ENCODE data around the gene COL4A1.

Gene COL4A1

DNA sequence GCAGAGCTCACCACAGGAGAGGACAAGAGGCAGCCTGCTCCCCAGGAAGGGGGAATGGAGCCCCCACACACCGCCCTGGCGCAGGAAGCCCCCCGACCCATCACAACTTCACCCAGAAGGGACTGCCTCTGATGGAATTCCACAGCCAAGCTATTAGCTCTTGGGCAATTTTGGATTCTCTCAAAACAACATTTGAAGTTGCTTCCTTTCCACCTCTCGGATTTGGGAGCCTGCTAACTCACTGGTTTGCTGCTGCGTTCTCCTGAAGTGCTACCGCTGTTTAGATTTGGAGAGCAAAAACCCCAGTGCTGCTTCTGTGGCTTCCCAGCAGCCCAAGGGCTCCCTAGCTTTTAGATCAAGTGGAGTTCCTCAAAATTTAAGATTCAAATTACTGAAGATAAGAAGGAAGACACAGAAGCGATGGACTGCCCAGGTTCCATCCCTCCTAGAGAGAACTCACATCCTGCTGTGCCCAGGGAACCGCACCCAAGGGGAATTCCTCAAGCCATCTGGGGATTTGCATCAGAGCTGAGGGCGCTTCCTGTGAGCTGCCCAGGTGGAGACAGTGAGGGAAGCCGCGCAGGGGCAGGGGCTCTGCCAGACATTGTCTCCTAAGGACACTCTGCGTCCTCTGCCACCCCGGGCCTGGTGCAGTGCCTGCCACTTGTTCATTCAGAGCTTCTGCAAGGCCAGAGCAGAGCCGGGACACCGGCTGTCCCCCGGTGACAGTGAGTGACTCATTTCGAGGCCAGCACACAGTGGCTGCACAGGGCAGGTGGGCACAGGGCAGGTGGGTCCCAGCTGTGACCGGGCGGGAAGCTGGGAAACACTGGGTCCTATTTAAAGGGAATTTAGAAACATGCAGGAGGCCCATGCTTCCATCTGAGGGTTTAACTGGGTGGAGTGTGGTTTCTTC, 45.5 kb downstream of the COL4A1 start:
- H3K36me3 ChIP-seq (ENCODE audit: control insufficient read depth, insufficient read depth, low read length), result no peaks in the 10 kb centered on the region
- no peak overlapping the region for H3K27ac ChIP-seq (ENCODE audit: insufficient read depth, low read length, poor library complexity, severe bottlenecking)
- H3K4me1 ChIP-seq (ENCODE audit: control insufficient read depth, insufficient read depth, low read length, poor library complexity, severe bottlenecking), result no peaks in the 10 kb centered on the region
- H3K4me3 ChIP-seq (ENCODE audit: insufficient read depth, low read depth, low read length, poor library complexity, severe bottlenecking), result no peak overlapping the region
- H3K27me3 ChIP-seq (replicated peaks; ENCODE audit: control insufficient read depth, insufficient read depth, low read length, poor library complexity, severe bottlenecking), result no peaks in the 10 kb centered on the region
- H3K9me3 ChIP-seq (ENCODE audit: control insufficient read depth, low read length), result no peaks in the 10 kb centered on the region
- no peak for DNase-seq

DNA sequence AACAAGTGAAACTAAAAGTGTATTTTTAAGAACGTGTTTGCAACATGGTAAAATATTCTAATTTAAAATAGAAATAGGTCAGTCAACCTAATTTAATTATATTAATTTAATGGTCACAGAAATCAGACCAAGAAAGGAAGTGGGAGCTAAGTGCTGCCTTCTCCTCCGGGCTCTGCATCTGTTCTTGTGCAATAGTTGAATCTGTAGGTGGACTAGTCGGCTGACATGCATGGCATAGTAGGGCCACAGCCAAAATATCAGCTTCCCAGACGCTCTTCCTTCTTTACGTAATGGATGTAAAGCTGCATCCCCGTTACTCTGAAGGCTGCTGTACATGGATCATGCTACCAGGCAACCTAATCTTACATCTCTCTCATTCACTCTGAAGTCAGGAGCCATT, 47.3 kb downstream of the COL4A1 start:
- Histone ChIP-seq H3K27ac (ENCODE audit: insufficient read depth, low read length, poor library complexity, severe bottlenecking) (no peak overlapping the region), H3K27me3 (replicated peaks; ENCODE audit: control insufficient read depth, insufficient read depth, low read length, poor library complexity, severe bottlenecking) (no peaks in the 10 kb centered on the region), H3K9me3 (ENCODE audit: control insufficient read depth, low read length) (no peaks in the 10 kb centered on the region), H3K4me3 (ENCODE audit: insufficient read depth, low read depth, low read length, poor library complexity, severe bottlenecking) (no peak overlapping the region), H3K4me1 (ENCODE audit: control insufficient read depth, insufficient read depth, low read length, poor library complexity, severe bottlenecking) (no peaks in the 10 kb centered on the region), H3K36me3 (ENCODE audit: control insufficient read depth, insufficient read depth, low read length) (no peaks in the 10 kb centered on the region)
- DNase-seq, result no peak

DNA sequence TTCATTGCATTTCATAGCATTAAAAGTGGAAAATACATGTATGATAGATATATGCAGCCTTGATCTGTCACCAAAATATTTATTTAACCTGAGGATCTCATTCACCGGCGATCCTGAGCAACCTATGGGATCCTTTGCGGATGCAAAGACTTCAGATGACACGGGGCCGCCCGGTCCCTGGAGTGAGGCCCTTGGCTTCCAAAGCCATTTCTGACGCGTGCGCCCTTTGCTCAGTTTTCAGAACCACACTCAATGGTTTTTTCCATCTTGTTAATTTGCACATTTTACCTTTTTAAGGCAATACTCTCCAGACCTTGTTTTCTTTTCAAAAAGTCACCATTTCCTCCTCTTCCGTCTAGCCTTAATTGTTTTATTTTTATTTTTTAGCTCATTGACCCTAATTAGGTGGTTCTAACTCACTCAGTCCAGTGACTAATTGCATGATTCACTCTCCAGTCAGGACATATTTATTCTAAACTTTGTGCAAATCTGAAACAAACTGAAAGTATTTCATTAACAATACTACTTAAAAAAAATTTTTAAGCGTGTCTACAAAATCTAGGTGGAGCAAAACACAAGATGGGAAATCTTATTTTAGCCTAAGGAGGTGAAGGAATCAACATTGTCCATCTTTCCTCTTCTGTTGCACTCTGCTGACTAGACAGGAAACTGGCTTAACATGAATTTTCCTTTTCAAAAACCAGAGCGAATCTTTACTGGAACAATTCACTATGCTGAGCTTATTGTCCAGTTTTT, 47.9 kb downstream of the COL4A1 start:
- no peaks in the 10 kb centered on the region for H3K9me3 ChIP-seq (ENCODE audit: control insufficient read depth, low read length)
- no peaks in the 10 kb centered on the region for H3K36me3 ChIP-seq (ENCODE audit: control insufficient read depth, insufficient read depth, low read length)
- no peaks in the 10 kb centered on the region for H3K27me3 ChIP-seq (replicated peaks; ENCODE audit: control insufficient read depth, insufficient read depth, low read length, poor library complexity, severe bottlenecking)
- H3K4me3 ChIP-seq (ENCODE audit: insufficient read depth, low read depth, low read length, poor library complexity, severe bottlenecking), result no peak overlapping the region
- no peaks in the 10 kb centered on the region for H3K4me1 ChIP-seq (ENCODE audit: control insufficient read depth, insufficient read depth, low read length, poor library complexity, severe bottlenecking)
- no peak overlapping the region for H3K27ac ChIP-seq (ENCODE audit: insufficient read depth, low read length, poor library complexity, severe bottlenecking)
- DNase-seq, result no peak

DNA sequence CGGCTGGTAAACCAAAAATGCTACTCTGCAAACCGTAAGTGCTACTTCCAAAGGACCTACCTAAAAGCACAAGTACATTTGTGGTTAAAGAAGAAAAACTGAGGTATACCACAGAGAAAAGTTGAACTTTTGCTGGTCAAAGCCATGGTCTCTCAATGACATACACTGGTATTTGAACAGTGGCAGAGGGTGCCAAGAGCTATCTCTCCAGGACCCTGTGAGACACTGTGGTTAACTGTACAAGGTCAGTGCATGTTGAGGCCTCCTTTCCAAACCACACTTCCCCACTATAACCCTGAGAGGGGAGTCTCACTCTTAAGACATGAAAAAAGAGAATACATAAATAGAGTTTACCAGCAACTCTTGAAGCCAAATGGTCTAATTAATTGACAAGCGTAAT, 49.5 kb downstream of the COL4A1 start:
- no peak for DNase-seq
- H3K36me3 ChIP-seq (ENCODE audit: control insufficient read depth, insufficient read depth, low read length), result no peaks in the 10 kb centered on the region
- no peak overlapping the region for H3K4me3 ChIP-seq (ENCODE audit: insufficient read depth, low read depth, low read length, poor library complexity, severe bottlenecking)
- no peak overlapping the region for H3K27ac ChIP-seq (ENCODE audit: insufficient read depth, low read length, poor library complexity, severe bottlenecking)
- no peaks in the 10 kb centered on the region for H3K4me1 ChIP-seq (ENCODE audit: control insufficient read depth, insufficient read depth, low read length, poor library complexity, severe bottlenecking)
- no peaks in the 10 kb centered on the region for H3K9me3 ChIP-seq (ENCODE audit: control insufficient read depth, low read length)
- no peaks in the 10 kb centered on the region for H3K27me3 ChIP-seq (replicated peaks; ENCODE audit: control insufficient read depth, insufficient read depth, low read length, poor library complexity, severe bottlenecking)

DNA sequence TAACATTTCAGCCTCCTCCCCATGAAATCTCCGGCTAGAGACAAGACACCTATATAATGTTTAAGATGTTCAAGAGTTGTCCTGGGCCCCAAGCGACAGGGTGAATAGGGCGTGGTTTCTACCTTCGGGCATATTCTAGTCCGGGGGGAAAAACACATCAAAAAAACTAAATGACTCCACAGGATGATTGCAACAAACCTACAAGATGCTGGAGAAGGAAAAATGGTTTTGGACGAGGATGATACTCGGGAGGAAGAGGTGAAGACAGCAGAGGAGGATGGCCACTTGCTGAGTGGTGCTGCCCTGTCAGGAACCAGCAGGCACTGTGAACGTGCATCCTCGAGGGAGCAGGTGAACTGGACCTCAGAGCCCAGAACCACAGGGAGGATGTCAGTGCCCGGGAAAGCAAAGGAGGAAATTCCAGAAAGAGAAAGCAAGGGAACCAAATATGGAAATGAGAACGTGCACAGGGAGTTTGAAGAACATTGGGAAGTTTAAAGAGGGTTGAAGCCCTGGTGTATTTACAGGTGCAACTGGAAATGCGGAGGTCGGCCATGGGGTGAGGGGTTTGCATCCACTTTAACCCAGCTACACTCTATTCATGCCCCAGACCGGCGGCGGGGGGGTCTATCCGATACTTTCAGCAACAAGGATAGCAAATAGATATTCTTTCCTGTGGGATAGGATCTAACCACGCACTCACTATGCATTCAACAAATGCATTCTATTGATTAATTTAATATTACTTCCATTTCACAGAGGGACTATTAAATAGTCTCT, 50.6 kb downstream of the COL4A1 start:
- Histone ChIP-seq H3K4me1 (ENCODE audit: control insufficient read depth, insufficient read depth, low read length, poor library complexity, severe bottlenecking) (no peaks in the 10 kb centered on the region), H3K9me3 (ENCODE audit: control insufficient read depth, low read length) (no peaks in the 10 kb centered on the region), H3K27ac (ENCODE audit: insufficient read depth, low read length, poor library complexity, severe bottlenecking) (no peak overlapping the region), H3K27me3 (replicated peaks; ENCODE audit: control insufficient read depth, insufficient read depth, low read length, poor library complexity, severe bottlenecking) (no peaks in the 10 kb centered on the region), H3K36me3 (ENCODE audit: control insufficient read depth, insufficient read depth, low read length) (no peaks in the 10 kb centered on the region), H3K4me3 (ENCODE audit: insufficient read depth, low read depth, low read length, poor library complexity, severe bottlenecking) (no peak overlapping the region)
- DNase-seq, result no peak

DNA sequence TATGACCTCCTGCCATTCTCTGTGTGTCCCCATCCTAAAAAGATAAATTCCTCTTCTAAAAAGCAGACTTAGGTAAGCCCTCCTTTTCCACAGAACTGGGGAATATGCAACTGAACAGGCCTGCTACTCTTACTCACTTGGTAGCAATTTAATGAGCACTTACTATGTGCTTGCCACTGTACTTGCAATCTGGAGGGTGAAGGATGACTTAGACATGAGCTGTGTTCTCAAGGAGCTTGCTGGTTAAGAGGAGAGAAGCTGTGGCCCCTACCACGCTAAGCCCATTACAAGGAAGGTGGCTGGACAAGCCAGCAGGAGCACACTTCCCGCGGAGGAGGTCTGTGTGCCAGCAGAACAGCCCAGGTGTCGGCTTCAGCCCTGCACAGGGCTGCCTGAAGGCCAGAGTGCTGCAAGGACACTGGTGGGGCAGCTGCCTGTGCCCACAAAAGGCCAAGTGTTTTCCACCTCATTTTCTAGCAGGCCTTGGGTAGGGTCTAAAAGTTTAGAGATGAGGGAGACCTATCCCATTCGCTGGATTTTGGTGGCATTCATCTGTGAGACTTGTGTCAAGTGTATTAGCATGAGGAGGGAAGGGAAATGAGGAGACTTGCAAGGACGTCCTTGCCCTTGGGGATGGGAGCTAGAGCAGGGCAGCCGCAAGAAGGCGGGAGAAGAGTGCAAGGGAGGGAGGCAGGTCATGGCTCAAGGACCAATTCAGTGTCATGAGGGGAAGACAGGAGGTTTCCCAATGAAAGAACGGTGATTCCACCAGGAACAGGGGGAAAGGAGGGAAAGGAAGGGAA, 52.0 kb downstream of the COL4A1 start:
- peak overlapping the region; percentile 25 for H3K27ac ChIP-seq (ENCODE audit: insufficient read depth, low read length, poor library complexity, severe bottlenecking)

DNA sequence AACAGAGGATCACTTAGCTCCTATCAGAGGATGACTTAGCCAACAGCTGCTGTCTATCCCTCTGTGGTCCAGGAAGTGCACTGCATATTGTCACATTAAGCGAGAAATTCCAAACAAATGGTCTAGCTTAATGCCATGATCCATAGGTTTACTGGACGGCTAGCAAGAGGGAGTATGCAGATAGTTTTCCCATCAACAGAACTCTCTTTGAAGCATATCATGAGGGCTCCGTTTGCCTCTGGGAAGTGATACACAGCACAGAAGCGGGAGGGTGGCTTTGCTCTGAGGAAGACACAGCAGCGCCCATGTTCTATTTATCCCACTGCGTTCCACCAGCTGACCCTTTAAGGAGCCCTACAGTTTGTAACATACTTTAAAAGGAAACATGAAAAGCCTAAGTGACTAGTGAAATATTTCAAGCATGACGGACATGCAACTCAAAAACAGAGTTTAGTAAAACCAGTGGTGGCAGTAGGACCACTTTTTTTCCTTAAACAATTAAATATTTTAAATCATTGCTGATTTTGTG, 52.7 kb downstream of the COL4A1 start:
- Histone ChIP-seq H3K36me3 (ENCODE audit: control insufficient read depth, insufficient read depth, low read length) (no peaks in the 10 kb centered on the region), H3K4me1 (ENCODE audit: control insufficient read depth, insufficient read depth, low read length, poor library complexity, severe bottlenecking) (no peaks in the 10 kb centered on the region), H3K27ac (ENCODE audit: insufficient read depth, low read length, poor library complexity, severe bottlenecking) (no peak overlapping the region), H3K9me3 (ENCODE audit: control insufficient read depth, low read length) (no peaks in the 10 kb centered on the region), H3K27me3 (replicated peaks; ENCODE audit: control insufficient read depth, insufficient read depth, low read length, poor library complexity, severe bottlenecking) (no peaks in the 10 kb centered on the region), H3K4me3 (ENCODE audit: insufficient read depth, low read depth, low read length, poor library complexity, severe bottlenecking) (no peak overlapping the region)
- no peak for DNase-seq

More for the DNA sequence above, 52.0 kb downstream of the COL4A1 start:
- Histone ChIP-seq H3K4me1 (ENCODE audit: control insufficient read depth, insufficient read depth, low read length, poor library complexity, severe bottlenecking) (no peaks in the 10 kb centered on the region), H3K36me3 (ENCODE audit: control insufficient read depth, insufficient read depth, low read length) (no peaks in the 10 kb centered on the region), H3K9me3 (ENCODE audit: control insufficient read depth, low read length) (no peaks in the 10 kb centered on the region), H3K27me3 (replicated peaks; ENCODE audit: control insufficient read depth, insufficient read depth, low read length, poor library complexity, severe bottlenecking) (no peaks in the 10 kb centered on the region), H3K4me3 (ENCODE audit: insufficient read depth, low read depth, low read length, poor library complexity, severe bottlenecking) (no peak overlapping the region)
- no peak for DNase-seq

DNA sequence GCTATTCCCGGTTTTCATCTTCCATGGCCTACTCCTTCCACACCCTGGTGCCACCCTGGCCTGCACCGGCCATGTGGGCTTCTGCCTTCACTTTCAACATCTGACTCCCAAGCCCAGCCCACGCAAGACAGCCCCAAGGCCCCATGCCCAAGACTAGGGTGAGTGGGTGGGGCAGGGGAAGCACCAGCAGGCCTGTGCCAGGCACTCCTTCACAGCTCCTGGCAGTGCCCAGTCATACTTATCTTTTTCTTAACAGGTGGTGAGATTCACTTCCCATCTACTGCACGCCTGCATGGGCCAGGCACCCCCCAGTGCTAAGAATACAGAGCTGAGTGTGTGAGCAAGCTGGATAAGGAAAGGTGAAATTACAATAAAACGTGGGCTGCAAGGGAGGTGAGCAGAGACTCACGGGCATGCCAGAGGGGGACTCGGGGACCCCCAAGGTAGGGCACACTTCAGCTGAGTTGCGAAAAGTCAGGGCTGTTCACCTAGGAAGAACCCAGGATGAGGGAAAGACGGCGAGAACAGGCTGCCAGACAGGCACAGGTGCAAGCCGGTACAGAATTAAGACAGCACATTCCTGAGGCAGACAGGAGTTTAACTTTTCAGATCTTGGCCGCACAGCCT, 55.7 kb downstream of the COL4A1 start:
- H3K4me3 ChIP-seq (ENCODE audit: insufficient read depth, low read depth, low read length, poor library complexity, severe bottlenecking), result no peak overlapping the region
- H3K27me3 ChIP-seq (replicated peaks; ENCODE audit: control insufficient read depth, insufficient read depth, low read length, poor library complexity, severe bottlenecking), result no peaks in the 10 kb centered on the region
- no peaks in the 10 kb centered on the region for H3K9me3 ChIP-seq (ENCODE audit: control insufficient read depth, low read length)
- no peaks in the 10 kb centered on the region for H3K36me3 ChIP-seq (ENCODE audit: control insufficient read depth, insufficient read depth, low read length)
- no peak overlapping the region for H3K27ac ChIP-seq (ENCODE audit: insufficient read depth, low read length, poor library complexity, severe bottlenecking)
- no peaks in the 10 kb centered on the region for H3K4me1 ChIP-seq (ENCODE audit: control insufficient read depth, insufficient read depth, low read length, poor library complexity, severe bottlenecking)
- no peak for DNase-seq
